ENCODE data around the gene PLCB4. TPM values are rescaled to one million over a fixed set of nuclear protein-coding genes. Genes with fewer than 3 reads are reported as not detected.

PLCB4 gene
- total RNA-seq, 1 experiment from 2014 or later: 10.1 TPM

GRCh38 chr20:9453201-9453600 is 384.3 kb downstream of the PLCB4 start:
- no peaks in the 10 kb centered on the region for H4K20me1 ChIP-seq (ENCODE audit: control insufficient read depth, insufficient read depth, insufficient read length)
- no peak overlapping the region for H3K4ac ChIP-seq (ENCODE audit: low read depth, low read length)
- Mint-ChIP-seq H3K27ac (no peak overlapping the region), H3K36me3 (ENCODE audit: insufficient read depth in 1 of 3, low read depth in 3 of 3) (no peaks in the 10 kb centered on the region; a peak in 2 of 7 replicates), H3K9me3 (no peaks in the 10 kb centered on the region), H3K4me1 (no peaks in the 10 kb centered on the region), H3K27me3 (ENCODE audit: low read depth) (no peaks in the 10 kb centered on the region), H3K4me3 (no peak overlapping the region)
- no peak overlapping the region for H3K14ac ChIP-seq (ENCODE audit: insufficient read depth, low read length)
- no peak overlapping the region for H3K56ac ChIP-seq (ENCODE audit: insufficient read length, low read depth, low read length)
- no peak overlapping the region for H4K8ac ChIP-seq (replicated peaks; ENCODE audit: insufficient read length, low read depth, low read length)
- H3K9me3 ChIP-seq (ENCODE audit: control insufficient read depth, low read depth, low read length): no peaks in the 10 kb centered on the region
- H3K79me2 ChIP-seq (ENCODE audit: insufficient read depth, low read length): no peaks in the 10 kb centered on the region
- H3K27me3 ChIP-seq (ENCODE audit: insufficient read depth, low read length): no peaks in the 10 kb centered on the region; the same call in 1 of the 2 replicates
- H4K5ac ChIP-seq (ENCODE audit: insufficient read length, low read depth, low read length): no peak overlapping the region
- H2AFZ ChIP-seq (ENCODE audit: low read length): no peak overlapping the region
- H3K4me1 ChIP-seq (ENCODE audit: insufficient read depth, low read length): no peaks in the 10 kb centered on the region
- no peak overlapping the region for H2BK5ac ChIP-seq (ENCODE audit: insufficient read length, low read length)
- no peaks in the 10 kb centered on the region for H3K23me2 ChIP-seq (ENCODE audit: insufficient read length, low read depth, low read length, poor library complexity, severe bottlenecking)
- DNase-seq: no peak
- no peak overlapping the region for H2BK12ac ChIP-seq (ENCODE audit: insufficient read length, low read depth, low read length)
- H3K18ac ChIP-seq (ENCODE audit: insufficient read length, low read depth, low read length): no peak overlapping the region
- no peak overlapping the region for H3K27ac ChIP-seq (ENCODE audit: insufficient read length, low read depth, low read length)
- no peak overlapping the region for H2BK15ac ChIP-seq (ENCODE audit: low read depth, low read length)
- TF ChIP-seq, protein P1, sequence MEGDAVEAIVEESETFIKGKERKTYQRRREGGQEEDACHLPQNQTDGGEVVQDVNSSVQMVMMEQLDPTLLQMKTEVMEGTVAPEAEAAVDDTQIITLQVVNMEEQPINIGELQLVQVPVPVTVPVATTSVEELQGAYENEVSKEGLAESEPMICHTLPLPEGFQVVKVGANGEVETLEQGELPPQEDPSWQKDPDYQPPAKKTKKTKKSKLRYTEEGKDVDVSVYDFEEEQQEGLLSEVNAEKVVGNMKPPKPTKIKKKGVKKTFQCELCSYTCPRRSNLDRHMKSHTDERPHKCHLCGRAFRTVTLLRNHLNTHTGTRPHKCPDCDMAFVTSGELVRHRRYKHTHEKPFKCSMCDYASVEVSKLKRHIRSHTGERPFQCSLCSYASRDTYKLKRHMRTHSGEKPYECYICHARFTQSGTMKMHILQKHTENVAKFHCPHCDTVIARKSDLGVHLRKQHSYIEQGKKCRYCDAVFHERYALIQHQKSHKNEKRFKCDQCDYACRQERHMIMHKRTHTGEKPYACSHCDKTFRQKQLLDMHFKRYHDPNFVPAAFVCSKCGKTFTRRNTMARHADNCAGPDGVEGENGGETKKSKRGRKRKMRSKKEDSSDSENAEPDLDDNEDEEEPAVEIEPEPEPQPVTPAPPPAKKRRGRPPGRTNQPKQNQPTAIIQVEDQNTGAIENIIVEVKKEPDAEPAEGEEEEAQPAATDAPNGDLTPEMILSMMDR (conservative IDR thresholded peaks at IDR 0.05): no peak
- WGBS (ENCODE audit: extremely low coverage, insufficient read length, low lambda C conversion rate): no CpG with 5 or more reads among the region's 2 CpGs
- no peak overlapping the region for H2AK5ac ChIP-seq (ENCODE audit: insufficient read length, low read length)
- H3T11ph ChIP-seq (ENCODE audit: low read length): no peak overlapping the region
- no peak overlapping the region for H3K4me2 ChIP-seq (ENCODE audit: insufficient read depth, insufficient read length, low read length)
- H2BK20ac ChIP-seq (ENCODE audit: low read depth, low read length, poor library complexity, severe bottlenecking): no peak overlapping the region
- no peaks in the 10 kb centered on the region for H3K79me1 ChIP-seq (ENCODE audit: insufficient read depth, low read depth, low read length, poor library complexity, severe bottlenecking)
- no peak overlapping the region for H4K91ac ChIP-seq (ENCODE audit: insufficient read length, low read depth, low read length)
- no peak overlapping the region for H3K23ac ChIP-seq (ENCODE audit: insufficient read length, low read depth, low read length)
- no peak overlapping the region for H2BK120ac ChIP-seq (ENCODE audit: low read depth, low read length, poor library complexity, severe bottlenecking)
- H3K9ac ChIP-seq (ENCODE audit: extremely low read depth, insufficient read length, low read length): no peak overlapping the region
